ENCODE data around the gene RELB.
A peak's percentile ranks its signal among the peaks of the same experiment; 100 is the strongest.

DNA sequence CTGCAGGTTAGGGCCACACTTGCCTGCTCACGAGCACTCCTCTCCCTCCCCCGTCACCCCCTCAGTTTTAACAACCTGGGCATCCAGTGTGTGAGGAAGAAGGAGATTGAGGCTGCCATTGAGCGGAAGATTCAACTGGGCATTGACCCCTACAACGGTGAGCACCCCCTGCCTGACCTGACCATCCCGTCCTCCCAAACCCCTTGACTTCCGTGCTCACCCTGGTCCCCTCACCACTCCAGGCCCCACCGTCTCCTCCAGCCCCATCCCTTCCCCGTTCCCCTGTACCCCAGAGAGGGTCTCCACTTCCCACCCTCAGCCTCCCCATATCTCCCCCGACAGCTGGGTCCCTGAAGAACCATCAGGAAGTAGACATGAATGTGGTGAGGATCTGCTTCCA is 24.0 kb downstream of the RELB start:
- TF ChIP-seq POLR2A (IDR thresholded peaks at IDR 0.05; ENCODE audit: low read depth, low read length) (no peak), TAF1 (IDR thresholded peaks at IDR 0.05; ENCODE audit: borderline replicate concordance, low read depth, low read length) (no peak), POLR2AphosphoS5 (IDR thresholded peaks at IDR 0.05; ENCODE audit: low read depth, low read length) (0 out of 2 replicates have a peak, but pooled peaks have one; percentile 33)

Data from GM12892 (cell line).